ENCODE data around the gene GJD3. TPM values are rescaled to one million over a fixed set of nuclear protein-coding genes. Genes with fewer than 3 reads are reported as not detected.

GJD3 gene
- polyA plus RNA-seq, 1 donor from 2014 or later: not detected

- no peaks in the 10 kb centered on the region for H3K36me3 ChIP-seq (ENCODE audit: insufficient read depth, low read length)
- H3K27ac ChIP-seq (ENCODE audit: low read length): peak overlapping the region; percentile 88
- H3K4me2 ChIP-seq (ENCODE audit: low read length): peak overlapping the region; percentile 90
- H3K27me3 ChIP-seq (ENCODE audit: insufficient read depth, low read depth, low read length): no peaks in the 10 kb centered on the region
- peaks cover 2% of the 10 kb centered on the region for H3F3A ChIP-seq (ENCODE audit: insufficient read depth, low read length, poor library complexity, severe bottlenecking)
- H2AFZ ChIP-seq (ENCODE audit: low read depth, low read length): no peak overlapping the region
- H3K9me3 ChIP-seq (ENCODE audit: low read length): no peaks in the 10 kb centered on the region
- H3K9me2 ChIP-seq (ENCODE audit: insufficient read depth, low read length): no peaks in the 10 kb centered on the region
- H4K20me1 ChIP-seq (ENCODE audit: insufficient read depth): no peaks in the 10 kb centered on the region
- H3K9ac ChIP-seq (ENCODE audit: low read length): peak overlapping the region; percentile 97
- TF ChIP-seq POLR2AphosphoS5 (IDR thresholded peaks at IDR 0.05): no peak
- no peak for TF ChIP-seq EP300 (conservative IDR thresholded peaks at IDR 0.05; ENCODE audit: poor library complexity, severe bottlenecking)
- no peak for TF ChIP-seq SMC3 (conservative IDR thresholded peaks at IDR 0.05; ENCODE audit: poor library complexity)
- no peak for TF ChIP-seq RAD21 (conservative IDR thresholded peaks at IDR 0.05)
- TF ChIP-seq EZH2 (IDR thresholded peaks at IDR 0.05; ENCODE audit: borderline replicate concordance, insufficient read depth, low read length, poor library complexity, severe bottlenecking): no peak
- no peak for TF ChIP-seq MXI1 (conservative IDR thresholded peaks at IDR 0.05; ENCODE audit: poor library complexity, severe bottlenecking)
- TF ChIP-seq TAF1 (IDR thresholded peaks at IDR 0.05; ENCODE audit: low read depth): no peak
- TF ChIP-seq REST (IDR thresholded peaks at IDR 0.05; ENCODE audit: borderline replicate concordance): no peak
- no peak for TF ChIP-seq CTCF (IDR thresholded peaks at IDR 0.05; ENCODE audit: poor library complexity, severe bottlenecking)
- peaks cover 42% of the 10 kb centered on the region for H3K79me2 ChIP-seq (replicated peaks; ENCODE audit: insufficient read depth, low read length)
- peak overlapping the region; percentile 91 for H3K4me3 ChIP-seq (ENCODE audit: low read length)
Measured at GRCh38 chr17:40340327-40340726, 24.2 kb downstream of the GJD3 start.

- Histone ChIP-seq H3K9me3 (ENCODE audit: low read length) (no peaks in the 10 kb centered on the region), H3K79me2 (replicated peaks; ENCODE audit: insufficient read depth, low read length) (peaks cover 30% of the 10 kb centered on the region), H3K27ac (ENCODE audit: low read length) (no peak overlapping the region), H3K9ac (ENCODE audit: low read length) (no peak overlapping the region), H3K4me3 (ENCODE audit: low read length) (no peak overlapping the region), H3K36me3 (ENCODE audit: insufficient read depth, low read length) (no peaks in the 10 kb centered on the region), H2AFZ (ENCODE audit: low read depth, low read length) (no peak overlapping the region), H3K4me2 (ENCODE audit: low read length) (no peak overlapping the region), H3F3A (ENCODE audit: insufficient read depth, low read length, poor library complexity, severe bottlenecking) (peaks cover 2% of the 10 kb centered on the region), H3K27me3 (ENCODE audit: insufficient read depth, low read depth, low read length) (no peaks in the 10 kb centered on the region), H3K9me2 (ENCODE audit: insufficient read depth, low read length) (no peaks in the 10 kb centered on the region), H4K20me1 (ENCODE audit: insufficient read depth) (no peaks in the 10 kb centered on the region)
- TF ChIP-seq EP300 (conservative IDR thresholded peaks at IDR 0.05; ENCODE audit: poor library complexity, severe bottlenecking) (no peak), MXI1 (conservative IDR thresholded peaks at IDR 0.05; ENCODE audit: poor library complexity, severe bottlenecking) (no peak), POLR2AphosphoS5 (IDR thresholded peaks at IDR 0.05) (no peak), EZH2 (IDR thresholded peaks at IDR 0.05; ENCODE audit: borderline replicate concordance, insufficient read depth, low read length, poor library complexity, severe bottlenecking) (no peak), CTCF (IDR thresholded peaks at IDR 0.05; ENCODE audit: poor library complexity, severe bottlenecking) (no peak), RAD21 (conservative IDR thresholded peaks at IDR 0.05) (no peak), TAF1 (IDR thresholded peaks at IDR 0.05; ENCODE audit: low read depth) (no peak), REST (IDR thresholded peaks at IDR 0.05; ENCODE audit: borderline replicate concordance) (no peak), SMC3 (conservative IDR thresholded peaks at IDR 0.05; ENCODE audit: poor library complexity) (no peak)
Measured at GRCh38 chr17:40338941-40339649, 25.4 kb downstream of the GJD3 start.

All from neural cell (in vitro differentiated cells).